HG02588 (cell line): ENCODE measurements around the gene BNIP5.

Experiments used
- ATAC-seq: cut with Tn5 transposase; IDR thresholded peaks from one replicate; pipeline ENCODE4 v1.9.1; 2021; ENCODE audit warnings: mild to moderate bottlenecking, moderate library complexity; ENCODE audit not compliant: unreplicated experiment

The BNIP5 gene

GRCh38 chr6:36269834-36270705 is 66.6 kb downstream of the BNIP5 start, which contains the start of gene PNPLA1:
TSS of gene PNPLA1 (plus strand) at chr6:36270060. CDS start at chr6:36270460, 400 bp downstream.
- no peak for ATAC-seq

DNA sequence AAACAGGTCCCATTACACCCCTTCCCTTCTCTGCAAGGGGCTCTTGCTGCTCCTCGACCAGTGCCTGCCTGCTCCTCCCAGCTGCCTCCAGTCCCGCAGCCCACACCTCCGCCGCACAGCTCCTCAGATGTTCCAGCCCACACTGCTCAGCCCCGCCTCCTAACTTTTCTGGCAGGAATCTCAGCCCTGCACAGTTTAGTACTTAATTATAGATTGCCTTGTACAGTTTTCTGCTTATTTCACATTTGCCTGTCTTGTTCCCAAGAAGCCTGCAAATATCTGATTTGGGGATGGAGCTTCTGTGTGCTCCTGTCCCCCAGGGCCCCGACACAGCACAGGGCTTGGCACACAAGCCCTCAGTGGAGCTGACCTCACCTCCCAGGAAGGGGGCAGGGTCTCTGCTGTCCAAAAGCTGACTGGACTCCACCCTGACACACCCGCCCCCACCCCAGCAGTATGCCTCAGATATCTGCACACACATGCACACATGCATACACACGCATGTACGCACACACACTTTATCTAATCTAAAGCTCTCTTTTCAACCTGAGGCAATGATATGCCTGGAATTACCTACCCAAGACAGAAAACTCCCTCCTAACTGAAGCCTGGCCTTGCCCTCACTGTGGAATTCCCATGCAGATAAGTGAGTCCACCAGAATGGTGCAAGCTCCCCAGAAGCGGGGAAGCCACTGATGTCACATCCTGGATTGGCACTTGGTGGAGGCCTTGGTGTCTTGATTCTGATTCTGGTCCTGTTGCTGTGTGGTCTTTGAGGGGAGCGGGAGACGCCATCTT is 68.0 kb downstream of the BNIP5 start:
- no peak for ATAC-seq

GRCh38 chr6:36267731-36268477 is 68.8 kb downstream of the BNIP5 start:
- no peak for ATAC-seq

DNA sequence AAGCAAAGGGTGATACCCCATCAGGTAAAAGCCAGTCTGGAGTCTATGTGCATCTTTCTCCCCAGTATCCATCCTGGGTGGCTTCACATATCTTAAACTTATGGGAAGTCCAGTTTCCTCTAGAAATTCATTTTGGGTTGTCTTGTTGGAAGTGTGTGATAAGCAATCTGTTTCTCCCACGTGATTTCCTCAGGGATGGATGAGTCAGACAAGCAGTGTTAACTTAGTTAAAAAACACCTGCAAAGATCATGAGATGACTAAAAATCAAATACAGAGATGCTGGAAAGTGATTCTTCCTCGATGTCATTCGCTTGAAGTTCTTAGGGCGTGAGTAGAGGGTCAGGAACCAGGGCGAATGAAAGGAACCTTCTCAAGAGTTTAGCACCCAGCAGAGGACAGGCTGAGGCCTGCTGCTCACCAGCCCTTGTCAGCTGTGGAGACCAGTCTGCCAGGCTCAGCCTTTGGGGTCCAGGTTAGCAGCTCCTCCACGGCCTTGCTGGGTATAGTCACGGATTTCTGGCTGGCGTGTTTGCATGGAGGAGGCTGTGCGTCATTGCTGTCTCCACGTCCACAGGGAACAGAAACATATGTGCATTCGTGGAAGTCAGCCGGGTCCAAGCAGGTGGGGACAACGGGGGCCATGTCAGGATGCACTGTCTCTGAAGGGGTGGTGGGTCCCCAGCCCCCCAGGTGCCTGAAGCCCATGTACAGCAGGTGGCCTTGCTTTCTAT is 69.6 kb downstream of the BNIP5 start:
- no peak for ATAC-seq
